GM12874 (cell line): Measurements from ENCODE around the gene PKD2L1.

Experiments used
- CTCF ChIP-seq: IDR thresholded peaks from 2 replicates; pipeline ENCODE4 v1.5.1; 2011; ENCODE audit warnings: low read depth, mild to moderate bottlenecking, control low read depth, low read length, moderate library complexity; ENCODE audit not compliant: insufficient read depth

Gene PKD2L1

GRCh38 chr10:100359529-100360150 is 29.6 kb upstream of the PKD2L1 start:
- no peak for TF ChIP-seq CTCF

- TF ChIP-seq CTCF: no peak
Measured at GRCh38 chr10:100359030-100359432, 29.0 kb upstream of the PKD2L1 start.

- no peak for TF ChIP-seq CTCF
Measured at GRCh38 chr10:100357059-100357858, 27.2 kb upstream of the PKD2L1 start.

GRCh38 chr10:100356067-100357017 is 26.3 kb upstream of the PKD2L1 start:
- no peak for TF ChIP-seq CTCF

- no peak for TF ChIP-seq CTCF
Measured at GRCh38 chr10:100355086-100355485, 25.1 kb upstream of the PKD2L1 start.

GRCh38 chr10:100353770-100354485 is 23.9 kb upstream of the PKD2L1 start:
- TF ChIP-seq CTCF: no peak
